Muscle layer of colon (tissue), 2 donors: Measurements from ENCODE around the gene GLYR1.
A peak's percentile ranks its signal among the peaks of the same experiment; 100 is the strongest.

Experiments used
- H3K27ac ChIP-seq: one replicate; pipeline ENCODE4 v1.7.0; 2013; ENCODE audit warnings: low read depth, mild to moderate bottlenecking, low read length, moderate library complexity
- H3K27me3 ChIP-seq, 2 donors: one replicate each; pipeline ENCODE4 v1.7.0; 2013; ENCODE audit warnings: low read length in 2 of 2, mild to moderate bottlenecking in 2 of 2; ENCODE audit not compliant: insufficient read depth in 2 of 2, control insufficient read depth in 1 of 2
- H3K36me3 ChIP-seq: one replicate; pipeline ENCODE4 v1.7.0; 2013; ENCODE audit warnings: mild to moderate bottlenecking, low read length; ENCODE audit not compliant: insufficient read depth
- H3K4me1 ChIP-seq: one replicate; pipeline ENCODE4 v1.7.0; 2013; ENCODE audit warnings: mild to moderate bottlenecking, low read length; ENCODE audit not compliant: insufficient read depth
- H3K4me3 ChIP-seq, 2 donors: one replicate each; pipeline ENCODE4 v1.7.0; 2013; ENCODE audit warnings: low read length in 2 of 2, low read depth in 1 of 2, mild to moderate bottlenecking in 1 of 2, moderate library complexity in 1 of 2
- H3K9ac ChIP-seq: one replicate; pipeline ENCODE4 v1.7.0; 2013; ENCODE audit warnings: low read length
- H3K9me3 ChIP-seq: one replicate; pipeline ENCODE4 v1.7.0; 2013; ENCODE audit warnings: mild to moderate bottlenecking, low read length
- donor health status: abdominal sarcoma.
- donor health status: Adenocarcinoma of cecum.

GLYR1 gene

DNA sequence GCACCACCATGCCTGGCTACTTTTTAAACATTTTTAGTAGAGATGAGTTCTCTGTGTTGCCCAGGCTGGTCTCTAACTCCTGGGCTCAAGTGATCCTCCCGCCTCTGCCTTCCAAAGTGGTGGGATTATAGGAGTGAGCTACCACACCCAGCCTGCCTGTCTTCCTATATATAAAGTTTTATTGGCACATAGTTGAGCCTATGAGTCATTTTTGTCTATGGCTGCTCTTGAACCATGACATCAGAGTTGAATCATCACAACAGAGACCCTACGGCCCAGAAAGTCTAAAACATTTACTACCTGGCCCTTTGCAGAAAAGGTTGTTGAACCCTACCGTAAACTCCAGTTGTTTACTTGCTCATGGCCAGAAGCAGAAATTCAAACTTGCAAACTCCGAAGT lies 66.9 kb downstream of the GLYR1 start:
- no peaks in the 10 kb centered on the region for H3K36me3 ChIP-seq
- H3K27ac ChIP-seq: no peak overlapping the region
- no peak overlapping the region for H3K4me3 ChIP-seq
- H3K9ac ChIP-seq: no peak overlapping the region
- H3K27me3 ChIP-seq: no peaks in the 10 kb centered on the region
- H3K9me3 ChIP-seq: no peaks in the 10 kb centered on the region
- H3K4me1 ChIP-seq: no peaks in the 10 kb centered on the region

DNA sequence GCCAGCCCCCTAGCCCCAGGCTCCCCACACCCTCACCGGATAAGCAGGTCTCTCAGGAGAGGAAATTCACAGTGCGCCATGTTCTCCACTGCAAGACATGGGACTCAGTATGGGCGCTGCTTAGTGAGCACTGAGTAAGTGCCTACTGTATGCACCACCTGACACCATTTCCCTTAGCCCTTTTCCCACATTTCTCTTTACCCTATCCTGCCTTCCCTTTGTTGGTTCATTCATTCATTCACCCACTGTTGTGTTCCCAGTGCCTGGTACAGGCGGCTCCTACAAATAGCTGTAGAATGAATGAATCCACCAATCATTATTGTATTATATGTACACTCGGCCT lies 69.1 kb downstream of the GLYR1 start:
- Histone ChIP-seq H3K27me3 (no peaks in the 10 kb centered on the region), H3K4me3 (no peak overlapping the region), H3K4me1 (no peaks in the 10 kb centered on the region), H3K9ac (no peak overlapping the region), H3K36me3 (no peaks in the 10 kb centered on the region), H3K27ac (no peak overlapping the region), H3K9me3 (no peaks in the 10 kb centered on the region)

DNA sequence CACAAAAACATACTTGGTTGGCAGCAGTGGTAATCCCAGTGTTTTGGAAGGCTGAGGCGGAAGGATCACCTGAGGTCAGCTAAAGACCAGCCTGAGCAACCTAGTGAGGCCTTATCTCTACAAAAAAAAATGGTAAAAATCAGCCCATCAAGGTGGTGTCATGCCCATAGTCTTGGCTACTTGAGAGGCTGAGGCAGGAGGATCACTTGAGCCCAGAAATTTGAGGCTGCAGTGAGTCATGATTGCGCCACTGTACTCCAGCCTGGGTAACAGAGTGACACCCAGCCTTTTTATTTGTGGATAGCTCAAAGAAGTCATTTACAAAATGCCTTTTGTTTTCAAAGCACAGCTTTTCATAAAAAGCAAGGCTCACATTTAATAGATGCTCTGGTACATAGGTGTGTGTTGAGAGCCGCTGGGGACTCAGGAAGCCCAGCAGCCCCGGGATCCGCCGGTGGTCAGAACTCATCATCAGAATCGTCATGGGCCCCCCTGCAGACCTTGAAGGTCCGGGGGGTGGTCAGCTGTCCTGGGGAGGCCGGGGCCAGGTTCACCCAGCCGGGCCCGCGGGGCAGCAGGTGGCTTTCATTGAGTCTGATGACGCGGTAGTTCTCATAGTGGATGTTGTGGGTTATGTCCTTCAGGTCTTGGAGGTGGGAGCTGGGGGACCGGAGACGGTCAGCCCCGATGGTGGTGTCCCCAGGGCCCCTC lies 69.6 kb downstream of the GLYR1 start:
- H3K4me3 ChIP-seq: no peak overlapping the region
- H3K4me1 ChIP-seq: no peaks in the 10 kb centered on the region
- no peak overlapping the region for H3K9ac ChIP-seq
- no peaks in the 10 kb centered on the region for H3K27me3 ChIP-seq
- no peaks in the 10 kb centered on the region for H3K36me3 ChIP-seq
- no peaks in the 10 kb centered on the region for H3K9me3 ChIP-seq
- H3K27ac ChIP-seq: no peak overlapping the region

DNA sequence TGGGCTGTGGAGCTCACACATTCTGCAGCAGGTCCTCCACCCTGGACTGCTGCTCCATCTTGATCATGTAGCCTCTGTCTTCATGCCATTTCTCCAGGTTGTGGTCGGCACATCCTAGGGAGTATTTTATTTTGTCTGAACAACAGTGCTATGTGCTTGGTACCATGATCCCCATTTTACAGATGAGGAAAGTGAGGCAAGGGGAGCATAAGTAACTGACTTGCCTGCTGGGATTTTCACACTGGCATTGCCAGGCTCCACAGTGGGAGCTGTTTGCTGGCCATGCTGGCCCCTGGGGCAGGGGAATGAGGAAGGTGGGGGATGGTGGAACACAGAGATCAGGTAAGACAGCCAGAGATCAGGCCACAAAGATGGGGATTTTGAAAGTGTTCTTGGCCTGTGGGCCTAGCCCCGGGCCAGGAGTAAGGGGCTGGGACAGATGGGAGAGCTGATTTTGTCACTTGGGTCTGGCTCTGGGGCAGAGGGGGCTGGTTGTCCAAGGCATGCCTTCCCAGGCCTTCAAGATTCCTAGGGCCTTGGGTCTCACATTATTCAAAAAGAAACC lies 70.9 kb downstream of the GLYR1 start:
- no peaks in the 10 kb centered on the region for H3K27me3 ChIP-seq
- no peak overlapping the region for H3K9ac ChIP-seq
- H3K36me3 ChIP-seq: no peaks in the 10 kb centered on the region
- H3K4me3 ChIP-seq: no peak overlapping the region
- no peak overlapping the region for H3K27ac ChIP-seq
- H3K9me3 ChIP-seq: no peaks in the 10 kb centered on the region
- no peaks in the 10 kb centered on the region for H3K4me1 ChIP-seq

DNA sequence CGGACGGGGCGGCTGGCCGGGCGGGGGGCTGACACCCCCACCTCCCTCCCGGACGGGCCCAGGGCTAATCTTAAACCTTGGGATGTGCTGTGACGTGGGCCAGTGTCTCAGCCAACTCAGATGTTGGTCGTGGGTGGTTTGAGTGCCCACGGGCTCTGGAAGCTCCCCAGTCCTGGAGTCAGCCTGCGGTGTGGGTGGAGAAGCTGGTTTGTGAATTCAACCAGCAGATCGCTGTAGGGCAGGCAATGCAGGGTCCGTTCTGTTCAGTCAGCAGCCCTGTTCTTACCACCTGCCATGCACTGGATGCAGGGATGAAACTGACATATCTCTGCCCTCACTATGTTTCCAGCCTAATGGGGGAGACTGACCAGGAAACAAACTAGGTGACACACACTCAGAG lies 72.1 kb downstream of the GLYR1 start:
- Histone ChIP-seq H3K9me3 (no peaks in the 10 kb centered on the region), H3K4me3 (no peak overlapping the region), H3K4me1 (no peaks in the 10 kb centered on the region), H3K27ac (no peak overlapping the region), H3K36me3 (no peaks in the 10 kb centered on the region), H3K9ac (no peak overlapping the region), H3K27me3 (no peaks in the 10 kb centered on the region)

DNA sequence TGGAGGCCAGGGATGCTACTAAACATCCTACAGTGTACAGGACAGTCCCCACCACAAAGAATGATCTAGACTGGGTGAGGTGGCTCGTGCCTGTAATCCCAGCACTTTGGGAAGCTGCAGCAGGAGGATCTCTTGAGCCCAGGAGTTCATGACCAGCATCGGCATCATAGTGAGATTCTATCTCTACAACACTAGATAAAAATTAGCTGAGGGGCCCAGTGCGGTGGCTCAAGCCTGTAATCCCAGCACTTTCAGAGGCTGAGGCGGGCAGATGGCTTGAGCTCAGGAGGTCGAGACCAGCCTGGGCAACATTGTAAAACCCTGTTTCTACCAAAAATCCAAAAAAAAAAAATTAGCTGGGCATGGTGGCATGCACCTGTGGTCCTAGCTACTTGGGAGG lies 74.7 kb downstream of the GLYR1 start:
- H3K4me3 ChIP-seq: no peak overlapping the region
- H3K27ac ChIP-seq: no peak overlapping the region
- H3K9me3 ChIP-seq: no peaks in the 10 kb centered on the region

DNA sequence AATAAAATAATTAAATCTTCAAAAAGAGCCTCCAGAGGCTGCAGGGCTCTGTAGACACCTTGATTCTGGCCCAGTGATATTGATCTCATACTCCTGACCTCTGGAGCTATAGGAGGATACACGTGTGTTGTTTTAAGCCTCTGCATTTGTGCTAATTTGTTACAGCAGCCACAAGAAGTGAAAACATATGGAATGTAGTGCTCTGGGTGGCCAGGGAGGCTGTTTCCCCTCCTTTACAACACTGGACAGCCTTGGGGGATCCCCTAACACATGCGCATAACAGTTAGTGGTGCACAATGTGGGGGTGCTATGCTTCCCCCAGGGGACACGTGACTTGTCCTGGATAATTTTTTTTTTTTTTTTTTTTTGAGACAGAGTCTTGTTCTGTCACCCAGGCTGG lies 75.4 kb downstream of the GLYR1 start:
- H3K4me3 ChIP-seq: no peak overlapping the region
- no peak overlapping the region for H3K9ac ChIP-seq
- H3K27ac ChIP-seq: no peak overlapping the region
- H3K36me3 ChIP-seq: no peaks in the 10 kb centered on the region
- H3K9me3 ChIP-seq: no peaks in the 10 kb centered on the region
- peaks cover 12% of the 10 kb centered on the region for H3K4me1 ChIP-seq
- no peaks in the 10 kb centered on the region for H3K27me3 ChIP-seq

More for the DNA sequence above, 74.7 kb downstream of the GLYR1 start:
- no peak overlapping the region for H3K9ac ChIP-seq
- H3K4me1 ChIP-seq: peaks cover 12% of the 10 kb centered on the region
- H3K36me3 ChIP-seq: no peaks in the 10 kb centered on the region
- H3K27me3 ChIP-seq: no peaks in the 10 kb centered on the region

DNA sequence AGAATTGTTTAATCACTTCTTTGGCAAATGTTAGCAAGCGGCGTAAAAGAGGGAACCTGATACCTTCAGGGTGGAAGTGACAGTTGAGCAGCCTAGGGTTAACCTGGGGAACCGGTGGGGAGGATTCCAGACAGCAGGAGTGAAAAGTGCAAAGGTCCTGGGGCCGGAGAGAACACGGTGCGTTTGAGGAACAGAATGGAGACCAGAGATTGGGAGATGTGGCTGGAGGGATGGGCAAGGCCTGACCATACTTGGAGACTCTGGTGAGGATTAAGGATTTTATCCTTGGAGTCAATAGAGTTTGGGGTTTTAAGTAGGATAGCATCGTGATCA lies 77.8 kb downstream of the GLYR1 start:
- H3K9ac ChIP-seq: no peak overlapping the region
- H3K27me3 ChIP-seq: no peaks in the 10 kb centered on the region
- H3K4me1 ChIP-seq: peaks cover 29% of the 10 kb centered on the region
- no peaks in the 10 kb centered on the region for H3K9me3 ChIP-seq
- H3K36me3 ChIP-seq: peaks cover 5% of the 10 kb centered on the region
- H3K27ac ChIP-seq: peak overlapping the region; percentile 77
- peak overlapping the region; percentile 61 to 74 for H3K4me3 ChIP-seq

DNA sequence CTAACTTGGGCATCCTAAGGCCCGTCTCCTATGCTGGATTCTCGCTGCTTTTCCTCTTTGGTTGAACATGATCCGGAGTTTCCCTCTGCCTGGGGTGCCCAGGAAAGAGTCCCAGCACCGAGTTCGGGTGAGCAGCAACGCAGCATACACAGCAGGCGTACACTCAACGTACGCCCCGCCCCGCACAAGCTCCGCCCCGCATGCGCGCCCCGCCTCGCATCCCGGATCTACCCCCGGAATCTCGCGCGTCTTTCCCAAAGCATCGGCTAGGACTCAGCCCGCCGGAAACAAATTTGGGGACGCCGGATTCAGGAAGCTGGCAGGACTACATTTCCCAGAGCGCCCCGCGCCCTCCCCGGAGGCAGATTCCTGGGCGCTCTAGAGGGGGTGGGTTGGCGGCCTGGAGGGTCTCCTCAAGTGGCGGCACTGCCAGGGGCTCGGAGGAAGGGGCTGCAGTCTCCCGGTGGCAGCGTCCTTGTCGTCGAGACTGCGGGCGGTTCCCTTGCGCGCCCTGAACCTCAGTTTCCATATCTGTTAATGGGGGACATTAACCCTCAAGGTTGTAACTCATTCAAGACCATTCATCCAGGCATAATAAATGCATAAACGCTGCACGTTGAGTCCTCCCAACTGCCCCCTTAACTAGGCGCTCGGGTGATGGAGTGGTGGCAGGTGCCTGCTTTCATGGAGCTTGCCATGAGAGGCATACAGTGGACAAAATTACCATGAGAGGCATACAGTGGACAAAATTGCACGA lies 78.4 kb downstream of the GLYR1 start:
- peaks cover 29% of the 10 kb centered on the region for H3K4me1 ChIP-seq
- H3K9me3 ChIP-seq: no peaks in the 10 kb centered on the region
- H3K27ac ChIP-seq: peak overlapping the region; percentile 92
- peak overlapping the region; percentile 69 for H3K9ac ChIP-seq
- H3K4me3 ChIP-seq: peak overlapping the region; percentile 61 to 74
- H3K36me3 ChIP-seq: peaks cover 10% of the 10 kb centered on the region
- no peaks in the 10 kb centered on the region for H3K27me3 ChIP-seq

DNA sequence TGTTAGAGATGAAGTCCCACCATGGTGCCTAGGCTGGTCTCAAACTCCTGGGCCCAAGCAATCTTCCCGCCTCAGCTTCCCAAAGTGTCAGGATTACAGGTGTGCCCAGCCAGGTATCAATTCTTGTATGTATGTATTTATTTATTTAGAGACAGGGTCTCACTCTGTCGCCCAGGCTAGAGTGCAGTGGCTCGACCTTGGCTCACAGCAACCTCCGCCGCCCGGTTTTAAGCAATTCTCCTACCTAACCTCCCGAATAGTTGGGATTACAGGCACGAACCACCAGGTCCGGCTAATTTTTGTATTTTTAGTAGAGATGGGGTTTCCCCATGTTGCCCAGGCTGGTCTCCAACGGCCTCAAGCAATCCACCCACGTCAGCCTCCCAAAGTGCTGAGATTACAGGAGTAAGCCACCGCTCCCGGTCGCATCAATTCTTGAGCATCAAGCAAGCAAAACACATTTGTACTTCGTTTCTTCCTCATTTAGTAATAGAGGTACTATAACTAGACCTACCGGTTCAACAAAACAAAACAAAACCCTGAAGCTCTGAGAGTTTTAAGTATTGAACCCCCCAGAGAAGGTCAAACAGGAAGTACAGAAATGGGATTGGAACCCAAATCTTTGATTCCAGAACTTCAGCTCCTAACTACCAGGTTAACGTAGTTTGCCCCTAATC lies 79.1 kb downstream of the GLYR1 start:
- Histone ChIP-seq H3K27ac (peak overlapping the region; percentile 92), H3K36me3 (peaks cover 17% of the 10 kb centered on the region), H3K9ac (peak overlapping the region; percentile 69), H3K27me3 (no peaks in the 10 kb centered on the region), H3K9me3 (no peaks in the 10 kb centered on the region), H3K4me1 (peaks cover 29% of the 10 kb centered on the region), H3K4me3 (peak overlapping the region; percentile 24 to 74)

DNA sequence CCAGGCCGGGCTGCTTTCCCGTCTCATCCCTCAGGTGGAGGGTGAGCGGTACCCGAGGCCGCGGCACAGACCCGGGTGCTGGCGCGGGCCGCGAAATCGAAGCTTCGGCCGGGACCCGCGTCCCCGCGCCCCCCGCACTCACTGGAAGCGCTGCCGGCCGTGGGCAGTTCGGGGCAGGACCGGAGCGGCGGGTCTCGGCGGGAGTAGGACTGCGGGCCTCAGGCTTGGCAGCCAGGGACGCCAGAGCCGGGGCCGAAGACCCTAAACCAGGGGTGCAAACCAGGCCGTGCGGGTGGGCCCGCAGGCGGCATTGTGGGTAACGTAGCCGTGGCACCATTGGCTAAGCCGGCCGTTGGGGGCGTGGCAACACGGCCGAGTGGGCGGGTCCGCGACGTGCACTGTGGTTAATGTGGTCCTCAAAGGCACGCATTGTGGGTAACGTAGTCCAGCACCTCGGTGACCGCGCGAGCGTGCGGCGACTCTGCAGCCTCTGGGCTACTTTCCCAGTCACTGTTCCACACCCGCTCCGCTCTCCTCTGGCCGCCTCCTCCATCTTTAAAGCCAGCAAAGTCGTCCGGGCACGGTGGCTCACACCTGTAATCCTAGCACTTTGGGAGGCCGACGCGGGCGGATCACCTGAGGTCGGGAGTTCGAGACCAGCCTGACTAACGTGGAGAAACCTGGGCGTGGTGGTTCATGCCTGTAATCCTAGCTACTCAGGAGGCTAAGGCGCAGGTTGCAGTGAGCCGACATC lies 80.0 kb downstream of the GLYR1 start, which contains the start of gene ZNF500:
TSS of gene ZNF500 (minus strand) at position 288 of the 754 bp plus-strand sequence. CDS start 1,184 bp downstream, outside the sequence.
- Histone ChIP-seq H3K27me3 (no peaks in the 10 kb centered on the region), H3K9me3 (no peaks in the 10 kb centered on the region), H3K27ac (peak within 1 kb of the TSS; percentile 92), H3K4me1 (peaks cover 29% of the 10 kb centered on the region), H3K9ac (peak within 1 kb of the TSS; percentile 58), H3K4me3 (peak within 1 kb of the TSS; percentile 74 to 78), H3K36me3 (peaks cover 22% of the 10 kb centered on the region)
